Thoracic aorta (tissue), 2 donors: ENCODE data around the gene TBC1D10B. TPM values are rescaled to one million over a fixed set of nuclear protein-coding genes. Genes with fewer than 3 reads are reported as not detected.

Source experiments
- ATAC-seq: fragments of 150-250 bp; one replicate; pipeline ENCODE4 v1.8.0; 2017; ENCODE audit warnings: low read depth; ENCODE audit not compliant: insufficient number of reproducible peaks, low FRiP score
- DNase-seq: peaks from one replicate; pipeline ENCODE4 v3.0.0-alpha.2; 2020; ENCODE audit warnings: low spot score
- H3K27ac ChIP-seq, 2 donors: fragments of 200-600 bp; sonication (generic); 1 replicate in 1 of 2; 2 replicates in 1 of 2; pipeline ENCODE4 v1.5.1; 2016; ENCODE audit warnings: mild to moderate bottlenecking in 2 of 2, moderate library complexity in 2 of 2
- H3K27me3 ChIP-seq: fragments of 200-600 bp; sonication (generic); replicated peaks from 2 replicates; pipeline ENCODE4 v1.6.0; 2016; ENCODE audit warnings: mild to moderate bottlenecking; ENCODE audit not compliant: insufficient read depth
- H3K36me3 ChIP-seq: fragments of 200-600 bp; sonication (generic); one replicate; pipeline ENCODE4 v1.5.1; 2016
- H3K4me1 ChIP-seq, 2 donors: fragments of 200-600 bp; sonication (generic); 1 replicate in 1 of 2; 2 replicates in 1 of 2; pipeline versions ENCODE4 v1.5.1 to v1.6.0; 2016; ENCODE audit warnings: low read depth in 2 of 2, mild to moderate bottlenecking in 1 of 2; ENCODE audit not compliant: control insufficient read depth in 1 of 2
- H3K4me3 ChIP-seq: fragments of 200-600 bp; sonication (generic); 2 replicates; pipeline ENCODE4 v1.5.1; 2016; ENCODE audit warnings: mild to moderate bottlenecking
- H3K9me3 ChIP-seq: fragments of 200-600 bp; sonication (generic); 2 replicates; pipeline ENCODE4 v1.5.1; 2016
- CTCF ChIP-seq: fragments of 200-600 bp; sonication (generic); IDR thresholded peaks from one replicate; pipeline ENCODE4 v1.5.1; 2019; ENCODE audit warnings: antibody characterized with exemption
- total RNA-seq, 2 donors: library from RNA; depleted of rRNA; stranded (reverse); fragments of >200 nt; gene quantifications; one replicate each; pipeline versions ENCODE4 v1.1.0 to v1.2.3, GENCODE V29; 2016

Gene TBC1D10B
- total RNA-seq, 2 donors from 2014 or later = 34.5 TPM

GRCh38 chr16:30353438-30354129, 16.7 kb downstream of the TBC1D10B start:
- no peak overlapping the region for H3K4me3 ChIP-seq
- H3K36me3 ChIP-seq = peaks cover 46% of the 10 kb centered on the region
- no peaks in the 10 kb centered on the region for H3K9me3 ChIP-seq
- no peak for DNase-seq
- H3K27ac ChIP-seq = peak overlapping the region; percentile 88 to 95
- peaks cover 28 to 50% of the 10 kb centered on the region in 2 donors for H3K4me1 ChIP-seq
- TF ChIP-seq CTCF = no peak
- no peak for ATAC-seq
- no peaks in the 10 kb centered on the region for H3K27me3 ChIP-seq

GRCh38 chr16:30352488-30353401, 17.5 kb downstream of the TBC1D10B start:
- Histone ChIP-seq H3K27me3 (no peaks in the 10 kb centered on the region), H3K27ac (peak overlapping the region; percentile 88 to 95), H3K4me1 (peaks cover 28 to 50% of the 10 kb centered on the region in 2 donors), H3K9me3 (no peaks in the 10 kb centered on the region), H3K36me3 (peaks cover 38% of the 10 kb centered on the region), H3K4me3 (peak overlapping the region; percentile 9)
- DNase-seq = no peak
- no peak for ATAC-seq
- TF ChIP-seq CTCF = peak; percentile 18

- DNase-seq (peak; percentile 70), ATAC-seq (peak; percentile 51)
- H3K4me1 ChIP-seq = peaks cover 28 to 49% of the 10 kb centered on the region in 2 donors
- peaks cover 32% of the 10 kb centered on the region for H3K36me3 ChIP-seq
- no peaks in the 10 kb centered on the region for H3K9me3 ChIP-seq
- H3K4me3 ChIP-seq = no peak overlapping the region
- H3K27ac ChIP-seq = peak overlapping the region; percentile 57 to 95
- no peak for TF ChIP-seq CTCF
- H3K27me3 ChIP-seq = no peaks in the 10 kb centered on the region
Observed at GRCh38 chr16:30351586-30352419, 18.5 kb downstream of the TBC1D10B start.

GRCh38 chr16:30351001-30351441, 19.3 kb downstream of the TBC1D10B start:
- Histone ChIP-seq H3K4me3 (no peak overlapping the region), H3K36me3 (peaks cover 32% of the 10 kb centered on the region), H3K4me1 (peaks cover 21 to 41% of the 10 kb centered on the region in 2 donors), H3K9me3 (no peaks in the 10 kb centered on the region), H3K27ac (no peak overlapping the region), H3K27me3 (no peaks in the 10 kb centered on the region)
- ATAC-seq = no peak
- DNase-seq = no peak
- TF ChIP-seq CTCF = no peak
